AG10803 (cell line): Measurements from ENCODE around the gene CACNA1C.

ENCODE experiments used
- DNase-seq: peaks from one replicate; pipeline ENCODE4 v3.0.0; 2010; ENCODE audit warnings: low read depth
- H3K4me3 ChIP-seq: 2 replicates; pipeline ENCODE4 v1.5.1; 2011; ENCODE audit warnings: mild to moderate bottlenecking, low read length, control low read depth
- CTCF ChIP-seq: conservative IDR thresholded peaks from 2 replicates; pipeline ENCODE4 v1.5.1; 2011; ENCODE audit warnings: mild to moderate bottlenecking, low read length, control low read depth, inconsistent platforms

CACNA1C gene

DNA sequence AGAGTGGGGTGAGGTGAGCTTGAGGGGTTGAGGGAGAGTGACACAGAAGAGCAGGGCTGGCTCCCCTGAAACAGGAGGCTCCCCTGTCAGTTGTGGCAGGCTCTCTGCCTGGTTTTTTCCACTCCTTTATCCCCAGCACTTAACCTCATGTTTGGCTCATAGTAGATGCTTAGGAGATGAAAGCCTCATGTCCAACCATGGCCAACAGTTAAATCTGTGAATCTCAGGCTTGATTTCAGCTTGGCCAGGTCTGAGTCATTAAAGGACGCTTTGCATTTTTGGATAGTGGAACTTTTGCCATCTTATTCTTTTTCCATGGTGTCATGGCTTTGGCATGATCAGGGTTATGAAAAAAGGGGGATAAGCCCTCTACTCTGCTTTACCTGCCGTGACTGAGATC lies 117.2 kb downstream of the CACNA1C start:
- TF ChIP-seq CTCF = no peak
- H3K4me3 ChIP-seq = no peak overlapping the region
- DNase-seq = peak; percentile 64

DNA sequence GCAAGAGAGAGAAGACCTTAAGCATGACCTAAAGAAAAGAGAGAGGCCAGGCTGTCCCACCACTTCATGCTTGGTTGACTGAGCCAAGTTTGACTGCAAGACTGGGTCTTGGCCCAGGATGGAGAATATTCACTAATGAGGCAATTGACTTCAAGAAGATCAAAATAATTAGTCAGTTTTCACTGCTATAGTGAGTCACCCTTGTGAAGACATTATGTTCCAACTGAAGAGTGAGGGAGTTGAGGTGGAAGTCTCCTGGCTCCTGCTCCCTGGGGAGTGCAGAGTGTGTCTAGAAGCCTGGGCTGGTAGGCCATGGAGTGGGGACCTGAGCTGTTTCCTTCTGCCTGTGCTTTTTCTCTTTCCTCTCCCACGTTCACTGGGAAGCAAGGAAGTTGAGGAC lies 117.6 kb downstream of the CACNA1C start:
- DNase-seq = peak; percentile 61
- no peak for TF ChIP-seq CTCF
- H3K4me3 ChIP-seq = no peak overlapping the region

DNA sequence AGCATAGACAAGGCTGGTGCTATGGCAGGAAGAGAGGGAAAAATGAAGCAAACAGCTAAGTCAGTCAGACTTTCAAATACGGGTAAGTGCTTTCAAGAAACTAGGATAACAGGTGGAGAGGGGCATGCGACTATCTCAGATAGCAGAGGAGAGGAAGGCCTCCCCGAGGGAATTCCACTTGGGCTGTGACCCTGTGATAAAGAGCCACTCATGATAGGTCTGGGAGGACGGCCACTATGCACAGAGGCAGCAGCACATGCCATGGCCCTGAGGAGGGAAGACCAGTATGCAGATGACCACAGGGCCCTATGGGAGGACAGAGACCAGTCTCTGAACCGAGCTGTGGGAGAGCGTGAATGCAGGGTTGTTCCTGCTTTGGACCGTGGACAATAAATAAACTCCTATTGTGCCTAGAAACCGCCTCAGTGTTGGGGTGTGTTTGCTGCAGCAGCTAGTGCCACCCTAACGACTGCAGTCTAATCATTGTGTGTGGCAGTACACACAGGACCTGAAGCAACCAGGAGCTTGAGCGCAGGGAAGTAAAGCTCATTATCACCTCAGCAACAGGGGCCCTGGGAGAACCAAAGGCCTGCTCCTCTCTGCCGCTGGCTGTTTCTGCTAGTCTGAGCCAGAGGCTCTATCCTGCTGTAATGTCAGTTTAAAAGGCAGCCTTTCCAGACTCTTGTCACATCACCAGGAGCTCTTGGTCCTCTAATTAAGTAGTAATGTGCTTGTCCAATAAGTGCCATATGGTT lies 119.1 kb downstream of the CACNA1C start:
- DNase-seq = no peak
- H3K4me3 ChIP-seq = no peak overlapping the region
- TF ChIP-seq CTCF = no peak

DNA sequence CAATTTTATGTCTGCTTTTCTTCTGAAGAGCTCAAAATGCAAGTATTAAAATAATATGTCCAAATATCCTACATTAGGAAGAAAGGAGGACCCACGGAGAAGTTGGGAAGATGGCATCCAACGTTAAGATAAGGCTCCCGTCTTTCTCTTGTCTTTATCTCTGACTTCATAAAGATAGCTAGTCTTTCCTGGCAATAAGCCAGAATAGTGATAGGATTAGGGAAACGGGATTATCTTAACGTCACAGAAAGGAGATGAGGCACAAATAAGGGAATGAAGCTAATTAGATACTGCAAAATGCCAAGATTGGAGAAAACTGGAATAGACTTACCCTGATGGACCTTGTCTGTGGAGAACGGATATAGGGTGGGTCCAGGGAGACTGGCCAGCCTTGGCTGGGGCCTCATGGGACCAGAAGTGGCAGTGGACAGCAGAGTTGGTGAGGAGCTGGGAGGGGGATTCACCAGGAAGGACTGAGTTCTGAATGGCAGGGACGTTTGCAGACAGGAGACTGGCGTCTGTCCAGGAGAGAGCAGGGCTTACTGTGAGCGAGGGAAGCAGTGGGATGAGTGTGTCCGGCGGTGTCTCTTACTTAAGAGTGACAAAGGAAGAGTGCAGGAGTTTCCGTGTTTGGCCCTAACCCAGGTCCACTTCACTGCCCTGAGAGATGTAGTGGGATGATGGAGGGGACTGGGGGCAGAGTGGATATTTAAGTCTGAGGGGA lies 119.9 kb downstream of the CACNA1C start:
- no peak for DNase-seq
- TF ChIP-seq CTCF = no peak
- no peak overlapping the region for H3K4me3 ChIP-seq

DNA sequence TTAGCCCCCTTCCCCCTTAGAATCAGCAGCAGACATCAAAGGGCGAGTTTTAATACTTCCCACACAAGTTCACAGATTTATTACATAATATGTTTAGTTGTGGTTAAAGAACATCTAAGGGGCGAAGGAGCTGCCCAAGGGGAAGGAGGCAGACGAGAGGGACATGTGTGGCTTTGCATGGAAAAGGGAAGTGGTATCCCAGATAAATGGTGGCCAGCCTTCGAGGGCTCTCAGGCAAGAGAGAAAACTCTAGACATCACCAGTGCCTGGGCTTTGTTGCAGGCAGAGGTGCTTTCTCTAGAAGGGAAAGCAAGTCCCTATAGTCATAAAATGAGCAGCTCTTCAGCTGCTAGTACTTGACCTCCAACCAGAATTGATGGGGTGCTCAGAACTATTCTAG lies 121.2 kb downstream of the CACNA1C start:
- H3K4me3 ChIP-seq = no peak overlapping the region
- no peak for TF ChIP-seq CTCF

GRCh38 chr12:2177003-2177402 lies 124.2 kb downstream of the CACNA1C start:
- DNase-seq = no peak
- TF ChIP-seq CTCF = no peak
- no peak overlapping the region for H3K4me3 ChIP-seq

More for the DNA sequence above, 121.2 kb downstream of the CACNA1C start:
- DNase-seq = no peak

GRCh38 chr12:2177751-2178150 lies 125.0 kb downstream of the CACNA1C start:
- no peak for TF ChIP-seq CTCF
- H3K4me3 ChIP-seq = no peak overlapping the region
- no peak for DNase-seq
